ENCODE results near the gene IMPA2.

DNA sequence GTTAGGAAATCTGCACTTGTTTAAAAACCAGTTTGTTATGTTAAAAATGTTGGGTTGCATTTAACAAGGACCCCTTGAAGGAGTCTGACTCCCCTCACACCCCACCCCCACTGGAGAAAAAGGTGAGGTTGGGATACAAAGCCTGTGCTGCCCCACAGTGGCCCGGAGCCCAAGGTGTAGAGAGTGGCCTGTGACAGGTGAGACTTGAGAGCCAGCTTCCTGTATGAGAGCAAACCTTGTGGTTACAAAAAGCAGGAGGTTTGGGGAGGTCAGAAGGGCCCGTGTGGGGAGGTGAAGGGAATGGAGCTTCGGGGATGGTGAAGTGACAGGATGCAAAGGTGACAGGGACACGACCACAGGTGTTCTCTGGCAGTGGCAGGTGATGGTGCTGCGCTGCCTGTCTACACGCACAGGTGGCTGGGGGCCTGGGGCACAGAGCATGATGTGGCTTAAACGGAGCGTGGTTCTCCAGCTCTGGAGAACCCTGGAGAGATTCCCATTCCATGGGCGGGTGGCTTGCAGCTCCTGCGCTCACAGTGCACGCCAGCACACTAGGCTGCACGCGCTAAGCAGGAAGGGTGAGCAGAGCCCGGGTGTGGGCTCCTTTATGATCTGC lies 29.0 kb downstream of the IMPA2 start:
- TF ChIP-seq GATA2 (IDR thresholded peaks at IDR 0.05; ENCODE audit: low read depth, low read length) (no peak), GATA3 (IDR thresholded peaks at IDR 0.05; ENCODE audit: low read depth, low read length) (no peak)

Measured in SH-SY5Y (cell line).